Tibial nerve (tissue), 4 donors: ENCODE data around the gene PRPF6. TPM values are rescaled to one million over a fixed set of nuclear protein-coding genes. Genes with fewer than 3 reads are reported as not detected.

ENCODE experiments used
- DNase-seq, 2 donors: peaks; one replicate each; pipeline ENCODE4 v3.0.0-alpha.2; 2019; ENCODE audit warnings: low spot score in 2 of 2
- H3K27ac ChIP-seq, 4 donors: fragments of 200-600 bp; sonication (generic) in 3 of 4; one replicate each; pipeline ENCODE4 v1.5.1; 2017 to 2019; ENCODE audit warnings: mild to moderate bottlenecking in 1 of 4
- H3K27me3 ChIP-seq, 2 donors: fragments of 200-600 bp; sonication (generic) in 1 of 2; one replicate each; pipeline versions ENCODE4 v1.5.1 to v1.6.0; 2017 to 2019
- H3K36me3 ChIP-seq, 3 donors: fragments of 200-600 bp; sonication (generic); one replicate each; pipeline ENCODE4 v1.5.1; 2018 to 2019
- H3K4me1 ChIP-seq, 4 donors: fragments of 200-600 bp; sonication (generic) in 3 of 4; one replicate each; pipeline ENCODE4 v1.5.1; 2017 to 2019
- H3K4me3 ChIP-seq, 4 donors: fragments of 200-600 bp; sonication (generic) in 3 of 4; one replicate each; pipeline ENCODE4 v1.5.1; 2017 to 2019; ENCODE audit warnings: mild to moderate bottlenecking in 1 of 4, moderate library complexity in 1 of 4
- H3K9me3 ChIP-seq, 4 donors: fragments of 200-600 bp; sonication (generic) in 3 of 4; one replicate each; pipeline ENCODE4 v1.5.1; 2017 to 2019
- CTCF ChIP-seq, 5 experiments: fragments of 200-600 bp in 3 of 5; fragments of 450-650 bp in 2 of 5; sonication (generic) in 3 of 5; IDR thresholded peaks; one replicate each; pipeline ENCODE4 v1.5.1; 2016 to 2019; ENCODE audit warnings: antibody characterized with exemption in 5 of 5, mild to moderate bottlenecking in 3 of 5, moderate library complexity in 2 of 5
- EP300 ChIP-seq, 2 donors: sonication (generic); formaldehyde crosslinking; IDR thresholded peaks; one replicate each; pipeline ENCODE4 v1.6.1; 2017; ENCODE audit warnings: antibody characterized with exemption in 2 of 2, mild to moderate bottlenecking in 1 of 2
- POLR2A ChIP-seq, 2 donors: fragments of 450-650 bp; IDR thresholded peaks; one replicate each; pipeline ENCODE4 v1.6.1; 2017; ENCODE audit warnings: antibody characterized with exemption in 2 of 2, mild to moderate bottlenecking in 2 of 2, moderate library complexity in 2 of 2
- WGBS, 2 donors: methylation state at CpG; one replicate each; pipeline ENCODE4 v1.1.5; 2018; 5-methylcytosine and 5-hydroxymethylcytosine counted together
- total RNA-seq, 4 donors: library from RNA; depleted of rRNA; stranded (reverse); fragments of >200 nt; gene quantifications; one replicate each; pipeline ENCODE4 v1.1.0, GENCODE V29; 2016

The PRPF6 gene
- total RNA-seq, 4 donors from 2014 or later: 70.5 to 77.0 (median 73.8) TPM

GRCh38 chr20:64053841-64054661 is 73.1 kb downstream of the PRPF6 start:
- TF ChIP-seq EP300 (IDR thresholded peaks at IDR 0.05): no peak
- TF ChIP-seq POLR2A (IDR thresholded peaks at IDR 0.05): no peak
- peak in 2 of 5 experiments; percentile 7 to 23 for TF ChIP-seq CTCF (IDR thresholded peaks at IDR 0.05)
- Histone ChIP-seq H3K27me3 (peaks cover 0 to 81% of the 10 kb centered on the region in 2 donors), H3K4me1 (peaks cover 0 to 58% (median 4%) of the 10 kb centered on the region in 4 donors), H3K9me3 (no peaks in the 10 kb centered on the region), H3K36me3 (no peaks in the 10 kb centered on the region), H3K4me3 (no peak overlapping the region), H3K27ac (peak overlapping the region in 2 of 4 donors; percentile 21 to 26)
- DNase-seq: no peak
- 7 to 24% methylated on average over 7 to 17 of the region's 17 CpGs for WGBS, 2 donors

GRCh38 chr20:64055396-64055892 is 74.5 kb downstream of the PRPF6 start:
- TF ChIP-seq POLR2A (IDR thresholded peaks at IDR 0.05) (no peak), CTCF (IDR thresholded peaks at IDR 0.05) (no peak), EP300 (IDR thresholded peaks at IDR 0.05) (no peak)
- H3K9me3 ChIP-seq: no peaks in the 10 kb centered on the region
- H3K36me3 ChIP-seq: no peaks in the 10 kb centered on the region
- H3K4me1 ChIP-seq: peaks cover 0 to 46% (median 2%) of the 10 kb centered on the region in 4 donors
- H3K27me3 ChIP-seq: peaks cover 0 to 71% of the 10 kb centered on the region in 2 donors
- DNase-seq: no peak
- H3K4me3 ChIP-seq: no peak overlapping the region
- 37 to 65% methylated on average over 2 to 4 of the region's 9 CpGs for WGBS, 2 donors
- H3K27ac ChIP-seq: peak overlapping the region in 3 of 4 donors; percentile 4 to 77 (median 71)

- Histone ChIP-seq H3K4me3 (no peak overlapping the region), H3K4me1 (peaks cover 0 to 40% (median 2%) of the 10 kb centered on the region in 4 donors), H3K9me3 (no peaks in the 10 kb centered on the region), H3K27ac (peak overlapping the region in 3 of 4 donors; percentile 4 to 77 (median 71)), H3K36me3 (no peaks in the 10 kb centered on the region), H3K27me3 (peaks cover 0 to 65% of the 10 kb centered on the region in 2 donors)
- 38 to 48% methylated on average over 8 to 20 of the region's 22 CpGs for WGBS, 2 donors
- no peak for DNase-seq
- no peak for TF ChIP-seq POLR2A (IDR thresholded peaks at IDR 0.05)
- TF ChIP-seq CTCF (IDR thresholded peaks at IDR 0.05): peak in 1 of 5 experiments; percentile 12
- TF ChIP-seq EP300 (IDR thresholded peaks at IDR 0.05): peak in 1 of 2 donors; percentile 25
Measured at GRCh38 chr20:64055893-64056638, 75.1 kb downstream of the PRPF6 start.

GRCh38 chr20:64056639-64056888 is 75.6 kb downstream of the PRPF6 start:
- H3K27ac ChIP-seq: peak overlapping the region in 2 of 4 donors; percentile 33 to 77
- TF ChIP-seq POLR2A (IDR thresholded peaks at IDR 0.05) (no peak), EP300 (IDR thresholded peaks at IDR 0.05) (no peak), CTCF (IDR thresholded peaks at IDR 0.05) (no peak)

More at GRCh38 chr20:64056639-64056888, 75.6 kb downstream of the PRPF6 start:
- 36 to 37% methylated on average over 7 of the region's 7 CpGs for WGBS, 2 donors
- H3K4me1 ChIP-seq: peaks cover 0 to 40% (median 2%) of the 10 kb centered on the region in 4 donors
- H3K4me3 ChIP-seq: no peak overlapping the region
- no peak for DNase-seq
- no peaks in the 10 kb centered on the region for H3K9me3 ChIP-seq
- H3K36me3 ChIP-seq: no peaks in the 10 kb centered on the region
- H3K27me3 ChIP-seq: peaks cover 0 to 60% of the 10 kb centered on the region in 2 donors
